HG03575 (cell line): ENCODE data around the gene ITSN2.

Source experiments
- ATAC-seq: cut with Tn5 transposase; IDR thresholded peaks from one replicate; pipeline ENCODE4 v1.9.1; 2021; ENCODE audit not compliant: unreplicated experiment, insufficient number of reproducible peaks, low FRiP score; ENCODE audit errors: extremely low read depth

ITSN2 gene

DNA sequence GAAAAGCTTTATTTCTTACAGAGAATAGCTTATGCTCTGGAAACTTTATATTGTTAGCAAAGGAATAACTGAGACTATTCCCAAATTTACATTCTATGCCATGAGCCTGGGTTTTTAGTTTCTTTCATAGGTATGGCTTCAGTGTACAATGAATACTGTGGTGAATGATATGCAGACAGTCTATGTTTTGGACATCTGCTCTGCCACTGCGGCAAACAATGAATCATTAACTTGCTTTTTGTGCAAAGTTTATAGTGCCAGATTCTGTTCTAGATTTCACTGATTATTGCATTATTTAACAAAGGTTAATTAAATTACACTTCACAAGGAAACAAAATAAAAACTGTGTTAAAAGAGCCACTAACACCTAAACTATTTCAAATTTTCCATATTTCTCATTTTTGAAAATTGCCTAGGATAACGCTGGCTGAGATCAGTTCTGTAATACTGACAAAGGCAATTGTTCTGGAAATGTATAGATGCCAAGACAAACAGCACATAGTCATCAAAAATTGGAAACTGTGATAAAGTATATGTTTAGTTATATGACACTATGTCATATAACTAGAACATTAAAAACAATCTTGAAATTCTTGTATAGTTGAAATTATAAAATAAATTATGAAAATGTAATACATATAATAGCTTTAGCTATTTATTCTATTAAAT lies 74.7 kb downstream of the ITSN2 start:
- ATAC-seq, result no peak

DNA sequence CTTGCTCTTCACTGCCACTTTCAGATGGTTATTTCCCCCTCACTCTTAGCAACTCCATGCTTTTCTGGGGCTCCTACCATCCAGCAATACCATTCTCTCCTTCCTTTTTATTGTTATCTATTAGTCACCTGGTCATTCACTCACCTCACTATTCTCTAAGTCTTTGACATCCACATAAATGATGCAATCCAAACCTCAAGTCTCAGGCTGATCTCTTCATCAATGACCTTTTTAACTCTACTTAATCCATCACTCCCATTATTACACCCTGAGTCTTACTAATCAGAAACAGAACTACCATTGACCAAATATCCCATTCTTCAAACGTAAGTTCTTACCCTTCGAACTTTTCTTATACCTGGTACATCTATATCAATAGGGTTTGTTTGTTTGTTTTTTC lies 79.7 kb downstream of the ITSN2 start:
- no peak for ATAC-seq

GRCh38 chr2:24280161-24280560 lies 80.2 kb downstream of the ITSN2 start:
- ATAC-seq, result no peak

DNA sequence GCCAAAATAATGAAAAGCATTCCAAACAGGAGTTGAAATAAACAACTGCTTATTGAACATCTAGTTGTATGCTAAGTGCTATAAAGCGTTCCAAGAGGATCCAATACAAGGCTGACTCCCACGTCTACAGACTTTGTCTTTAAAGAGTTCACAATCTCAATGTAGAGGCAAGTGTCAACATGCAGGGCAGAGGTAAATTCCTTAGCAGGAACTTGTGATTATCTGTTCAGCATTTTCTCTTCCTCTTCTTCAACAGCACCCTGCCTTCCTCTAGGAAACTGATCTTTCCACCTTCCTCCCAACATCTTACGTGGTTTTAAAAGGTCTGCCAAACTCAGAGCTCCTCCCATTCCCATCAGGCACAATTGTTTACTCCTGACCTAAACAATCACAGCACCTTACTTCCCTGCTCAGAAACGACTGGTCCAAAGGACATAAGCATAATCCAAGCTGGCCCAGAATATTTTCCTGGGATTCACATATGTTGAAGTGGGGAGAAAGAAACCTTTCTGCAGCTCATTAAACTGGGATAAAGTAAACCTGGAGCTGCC lies 83.9 kb downstream of the ITSN2 start:
- ATAC-seq, result no peak

- no peak for ATAC-seq
These were observed 85.5 kb downstream of the ITSN2 start for GRCh38 chr2:24274809-24275208.

DNA sequence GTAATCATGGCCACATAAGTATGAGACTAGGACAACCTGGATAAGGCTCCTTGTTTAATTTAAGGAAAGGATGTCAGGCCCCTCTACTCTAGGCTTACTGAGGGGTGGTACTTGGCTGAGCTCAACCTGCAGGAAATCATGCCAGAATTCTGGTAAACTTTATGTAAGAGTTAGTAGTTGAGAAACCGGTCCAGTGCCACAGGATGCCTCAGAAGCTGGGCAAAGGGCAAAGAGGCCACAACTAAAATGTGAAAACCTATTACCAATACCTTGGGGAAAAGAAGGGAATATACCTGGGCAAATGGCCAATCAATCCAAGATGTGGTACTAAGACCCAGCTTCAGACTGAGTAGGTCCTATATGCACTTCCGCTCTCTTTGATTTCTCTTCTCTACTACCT lies 86.7 kb downstream of the ITSN2 start:
- ATAC-seq, result no peak

- no peak for ATAC-seq
These were observed 87.4 kb downstream of the ITSN2 start for GRCh38 chr2:24272907-24273306.

GRCh38 chr2:24272161-24272802 lies 88.1 kb downstream of the ITSN2 start:
- ATAC-seq, result no peak

GRCh38 chr2:24269265-24269664 lies 91.1 kb downstream of the ITSN2 start:
- ATAC-seq, result no peak

DNA sequence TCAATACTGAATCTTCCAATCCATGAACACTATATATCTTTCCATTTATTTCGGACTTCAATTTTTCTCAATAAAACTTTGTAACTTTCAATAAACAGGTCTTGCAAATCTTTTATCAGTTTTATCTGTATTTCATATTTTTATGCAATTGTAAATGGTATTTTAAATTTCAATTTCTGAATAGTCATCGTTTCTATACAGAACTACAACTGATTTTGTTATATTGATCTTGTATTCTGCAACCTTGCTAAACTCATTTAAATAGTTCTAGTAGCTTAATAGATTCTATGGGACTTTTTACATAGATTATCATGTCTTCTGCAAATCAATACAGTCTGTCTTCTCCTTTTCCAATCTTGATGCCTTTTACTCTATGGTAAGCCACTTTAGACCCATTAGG lies 95.1 kb downstream of the ITSN2 start:
- ATAC-seq, result no peak

GRCh38 chr2:24262421-24262970 lies 97.8 kb downstream of the ITSN2 start:
- ATAC-seq, result no peak

DNA sequence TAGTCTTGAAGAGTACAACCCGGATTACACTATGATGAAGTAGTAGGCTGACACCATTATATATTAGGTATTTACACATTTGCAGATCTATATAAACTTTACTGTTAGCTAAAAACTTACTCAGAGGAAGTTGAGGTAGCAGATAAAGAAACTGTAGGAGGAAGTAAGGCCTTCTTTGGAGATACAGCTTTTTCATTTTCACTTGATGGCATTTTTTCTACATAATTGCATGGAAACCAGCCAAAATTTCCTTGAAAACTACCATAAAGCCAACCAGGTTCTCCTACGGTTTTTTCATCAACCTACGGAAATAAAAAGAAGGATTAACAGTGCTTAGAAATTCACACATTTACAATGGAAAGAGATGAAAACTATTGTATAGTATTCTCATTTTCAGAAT lies 98.9 kb downstream of the ITSN2 start:
- ATAC-seq, result no peak

DNA sequence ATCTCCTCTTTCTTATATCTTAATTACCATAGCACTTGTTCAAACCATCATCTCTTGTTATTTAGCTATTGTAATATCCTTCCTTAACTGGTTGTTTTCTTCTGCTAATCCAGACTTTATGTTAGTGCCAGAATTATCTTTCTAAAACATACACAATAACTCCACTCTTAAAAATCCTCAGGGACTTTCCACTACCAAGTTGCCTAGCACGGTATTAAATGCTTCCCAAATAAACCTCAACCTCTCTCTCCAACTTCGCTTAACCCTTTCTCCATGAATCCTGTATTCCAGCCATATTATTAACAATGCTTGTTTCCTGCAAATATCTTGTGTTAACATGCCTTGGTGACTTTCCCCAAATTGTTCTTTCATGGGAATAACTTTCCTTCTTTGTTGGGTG lies 101.0 kb downstream of the ITSN2 start:
- ATAC-seq, result no peak

GRCh38 chr2:24258718-24259117 lies 101.6 kb downstream of the ITSN2 start:
- ATAC-seq, result no peak

GRCh38 chr2:24253303-24253919 lies 106.9 kb downstream of the ITSN2 start:
- no peak for ATAC-seq

DNA sequence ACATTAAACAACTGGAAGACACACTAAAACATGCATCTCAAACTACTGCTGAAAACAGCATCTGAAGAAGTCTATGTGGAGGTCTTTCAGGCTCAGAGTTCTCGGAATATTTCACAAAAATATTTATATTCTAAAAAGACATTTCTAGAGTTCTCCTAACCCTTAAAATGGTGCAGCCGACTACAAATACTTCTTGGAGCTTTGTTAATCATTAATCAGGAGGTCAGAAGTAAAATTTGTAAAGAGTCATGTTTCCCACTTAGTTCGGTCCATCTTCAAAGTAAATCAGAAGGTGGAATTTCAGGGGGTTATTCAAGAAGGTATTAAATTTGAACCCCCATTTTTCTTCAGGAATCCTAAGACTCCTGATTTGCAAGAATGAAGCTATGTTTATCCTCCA lies 112.7 kb downstream of the ITSN2 start:
- no peak for ATAC-seq

- no peak for ATAC-seq
These were observed 113.2 kb downstream of the ITSN2 start for GRCh38 chr2:24247164-24247563.

DNA sequence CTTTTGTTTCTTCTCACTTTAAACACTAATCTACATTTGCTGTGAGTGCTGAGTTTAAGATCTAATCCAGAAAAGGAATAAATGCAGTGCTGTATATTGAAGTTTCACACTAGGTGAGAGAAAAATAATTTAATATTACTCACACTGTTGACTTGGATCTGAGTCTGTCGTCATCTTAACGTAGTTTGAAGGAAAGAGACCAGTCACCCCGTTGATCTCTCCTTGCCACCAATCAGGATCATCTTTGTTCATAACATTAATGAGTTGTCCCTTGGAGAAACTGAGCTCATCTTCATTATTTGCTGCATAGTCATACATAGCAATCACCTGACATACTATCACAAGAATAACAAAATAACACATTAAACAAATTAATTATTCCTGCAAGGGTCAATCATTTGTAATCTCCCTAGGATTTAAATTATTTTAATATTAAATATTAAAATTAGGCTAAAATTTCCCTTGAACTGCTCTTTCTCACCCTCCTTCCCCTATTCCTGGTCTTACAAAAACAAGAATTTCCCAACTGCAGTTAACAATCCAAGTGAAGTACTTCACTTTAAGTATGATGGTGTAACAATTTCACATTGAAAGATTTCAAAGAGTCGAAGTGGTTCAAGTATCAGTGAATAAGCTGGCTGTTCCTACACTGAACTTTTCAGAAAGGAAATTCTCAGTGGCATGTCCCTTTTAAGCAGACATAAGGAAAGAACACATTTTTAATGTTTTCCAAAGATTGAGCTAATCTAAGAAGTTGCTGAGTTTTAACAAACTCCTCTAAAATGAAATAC lies 114.2 kb downstream of the ITSN2 start:
- ATAC-seq, result no peak

GRCh38 chr2:24241528-24241927 lies 118.8 kb downstream of the ITSN2 start:
- ATAC-seq, result no peak
